ENCODE measurements around the gene BMPR1B. TPM values are rescaled to one million over a fixed set of nuclear protein-coding genes. Genes with fewer than 3 reads are reported as not detected.
A peak's percentile ranks its signal among the peaks of the same experiment; 100 is the strongest.

Gene BMPR1B
- total and polyA plus RNA-seq, 9 of the 15 experiments (the other 6 are each of a cell fraction or from before 2014, with no cell fraction given) = 0.01 TPM; not detected in 8

DNA sequence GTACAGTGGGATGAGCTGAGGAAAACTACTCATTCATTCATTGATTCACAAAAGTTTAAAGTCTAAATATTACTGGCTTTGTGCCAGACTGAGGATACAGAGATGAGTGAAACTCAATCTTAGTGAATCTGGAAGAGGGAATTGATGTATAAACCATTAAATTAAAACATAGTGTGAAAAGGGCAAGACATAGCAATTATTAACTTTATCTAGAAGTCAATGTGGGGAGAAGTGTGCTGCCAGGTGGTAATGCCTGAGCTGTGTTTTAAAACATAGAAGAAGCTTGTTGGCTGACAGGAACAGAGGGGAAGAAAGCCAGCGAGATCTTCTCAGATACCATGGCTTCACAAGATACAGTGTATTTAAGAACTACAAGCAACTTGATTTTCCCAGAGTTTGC is 153.4 kb downstream of the BMPR1B start:
- CTCF ChIA-PET (ENCODE audit: low intra/inter-chr PET ratio) = no interaction called here
- ATAC-seq = no peak
- WGBS (ENCODE audit: insufficient coverage, low coverage, missing lambda C conversion rate) = 0% methylated on average over 1 of the region's 1 CpG

DNA sequence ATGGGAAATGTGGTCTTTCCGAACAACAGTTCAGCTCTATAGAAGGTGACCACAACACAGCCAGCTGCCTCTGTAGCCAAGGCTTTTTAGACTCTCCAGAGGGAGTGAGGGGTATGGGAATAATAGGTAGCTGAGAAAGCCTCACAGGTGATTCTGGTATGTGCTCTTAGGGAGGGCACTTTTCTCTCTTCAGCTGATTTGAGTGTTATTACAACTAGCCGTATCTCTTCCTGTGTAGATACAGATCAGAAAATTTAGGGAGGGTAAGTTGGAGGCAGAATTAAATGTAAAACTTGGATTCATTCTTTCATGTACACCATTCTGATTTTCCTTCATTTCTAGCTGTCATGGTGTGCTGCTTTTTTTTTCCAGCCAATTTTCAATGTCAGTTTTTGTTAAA is 154.9 kb downstream of the BMPR1B start:
- no peaks in the 10 kb centered on the region for H3K9me1 ChIP-seq (ENCODE audit: control insufficient read depth, insufficient read depth, low read length)
- no peak overlapping the region for H3K4me2 ChIP-seq (ENCODE audit: insufficient read depth, low read length)
- no TSS peak for BruUV-seq (replicated peaks)
- TF ChIP-seq ZNF384 (IDR thresholded peaks at IDR 0.05; ENCODE audit: low read depth, low read length) (no peak), SRSF1 (IDR thresholded peaks at IDR 0.05; ENCODE audit: low read depth, low read length) (no peak), TBL1XR1 (IDR thresholded peaks at IDR 0.05; ENCODE audit: low read length in 2 of 2) (no peak), SIX5 (IDR thresholded peaks at IDR 0.05; ENCODE audit: borderline replicate concordance in 1 of 2, insufficient read depth in 1 of 2, low read depth in 1 of 2, low read length in 2 of 2) (no peak), FOXJ2 (tag; IDR thresholded peaks at IDR 0.05) (no peak)
- TF ChIP-seq, protein P1, sequence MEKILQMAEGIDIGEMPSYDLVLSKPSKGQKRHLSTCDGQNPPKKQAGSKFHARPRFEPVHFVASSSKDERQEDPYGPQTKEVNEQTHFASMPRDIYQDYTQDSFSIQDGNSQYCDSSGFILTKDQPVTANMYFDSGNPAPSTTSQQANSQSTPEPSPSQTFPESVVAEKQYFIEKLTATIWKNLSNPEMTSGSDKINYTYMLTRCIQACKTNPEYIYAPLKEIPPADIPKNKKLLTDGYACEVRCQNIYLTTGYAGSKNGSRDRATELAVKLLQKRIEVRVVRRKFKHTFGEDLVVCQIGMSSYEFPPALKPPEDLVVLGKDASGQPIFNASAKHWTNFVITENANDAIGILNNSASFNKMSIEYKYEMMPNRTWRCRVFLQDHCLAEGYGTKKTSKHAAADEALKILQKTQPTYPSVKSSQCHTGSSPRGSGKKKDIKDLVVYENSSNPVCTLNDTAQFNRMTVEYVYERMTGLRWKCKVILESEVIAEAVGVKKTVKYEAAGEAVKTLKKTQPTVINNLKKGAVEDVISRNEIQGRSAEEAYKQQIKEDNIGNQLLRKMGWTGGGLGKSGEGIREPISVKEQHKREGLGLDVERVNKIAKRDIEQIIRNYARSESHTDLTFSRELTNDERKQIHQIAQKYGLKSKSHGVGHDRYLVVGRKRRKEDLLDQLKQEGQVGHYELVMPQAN (IDR thresholded peaks at IDR 0.05; ENCODE audit: borderline replicate concordance) = no peak
- TF ChIP-seq, protein P2, sequence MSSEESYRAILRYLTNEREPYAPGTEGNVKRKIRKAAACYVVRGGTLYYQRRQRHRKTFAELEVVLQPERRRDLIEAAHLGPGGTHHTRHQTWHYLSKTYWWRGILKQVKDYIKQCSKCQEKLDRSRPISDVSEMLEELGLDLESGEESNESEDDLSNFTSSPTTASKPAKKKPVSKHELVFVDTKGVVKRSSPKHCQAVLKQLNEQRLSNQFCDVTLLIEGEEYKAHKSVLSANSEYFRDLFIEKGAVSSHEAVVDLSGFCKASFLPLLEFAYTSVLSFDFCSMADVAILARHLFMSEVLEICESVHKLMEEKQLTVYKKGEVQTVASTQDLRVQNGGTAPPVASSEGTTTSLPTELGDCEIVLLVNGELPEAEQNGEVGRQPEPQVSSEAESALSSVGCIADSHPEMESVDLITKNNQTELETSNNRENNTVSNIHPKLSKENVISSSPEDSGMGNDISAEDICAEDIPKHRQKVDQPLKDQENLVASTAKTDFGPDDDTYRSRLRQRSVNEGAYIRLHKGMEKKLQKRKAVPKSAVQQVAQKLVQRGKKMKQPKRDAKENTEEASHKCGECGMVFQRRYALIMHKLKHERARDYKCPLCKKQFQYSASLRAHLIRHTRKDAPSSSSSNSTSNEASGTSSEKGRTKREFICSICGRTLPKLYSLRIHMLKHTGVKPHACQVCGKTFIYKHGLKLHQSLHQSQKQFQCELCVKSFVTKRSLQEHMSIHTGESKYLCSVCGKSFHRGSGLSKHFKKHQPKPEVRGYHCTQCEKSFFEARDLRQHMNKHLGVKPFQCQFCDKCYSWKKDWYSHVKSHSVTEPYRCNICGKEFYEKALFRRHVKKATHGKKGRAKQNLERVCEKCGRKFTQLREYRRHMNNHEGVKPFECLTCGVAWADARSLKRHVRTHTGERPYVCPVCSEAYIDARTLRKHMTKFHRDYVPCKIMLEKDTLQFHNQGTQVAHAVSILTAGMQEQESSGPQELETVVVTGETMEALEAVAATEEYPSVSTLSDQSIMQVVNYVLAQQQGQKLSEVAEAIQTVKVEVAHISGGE (CRISPR knock-in tag; IDR thresholded peaks at IDR 0.05) = no peak

More for the DNA sequence above, 153.4 kb downstream of the BMPR1B start:
- Histone ChIP-seq H2AFZ (ENCODE audit: low read depth, low read length) (no peak overlapping the region), H3K9me3 (replicated peaks; ENCODE audit: control insufficient read depth, insufficient read depth, low read depth, low read length) (no peaks in the 10 kb centered on the region; the same call in 1 of the 2 replicates), H3K79me2 (ENCODE audit: control insufficient read depth, insufficient read depth, low read length) (no peaks in the 10 kb centered on the region), H4K20me1 (replicated peaks; ENCODE audit: control insufficient read depth, insufficient read depth, low read length) (no peaks in the 10 kb centered on the region), H3K4me2 (ENCODE audit: insufficient read depth, low read length) (no peak overlapping the region), H3K36me3 (ENCODE audit: control insufficient read depth, insufficient read depth, low read length) (no peaks in the 10 kb centered on the region), H3K9me1 (ENCODE audit: control insufficient read depth, insufficient read depth, low read length) (no peaks in the 10 kb centered on the region), H3K4me1 (replicated peaks in 1 of 2; ENCODE audit: control insufficient read depth in 2 of 2, insufficient read depth in 2 of 2, low read length in 2 of 2) (no peaks in the 10 kb centered on the region), H3K27ac (ENCODE audit: extremely low read depth, low read depth, low read length) (no peak overlapping the region), H3K27me3 (ENCODE audit: control insufficient read depth in 2 of 2, insufficient read depth in 2 of 2, low read length in 2 of 2) (peaks cover 0 to 2% of the 10 kb centered on the region in 2 experiments; a peak in 1 of 5 replicates), H3K9ac (ENCODE audit: insufficient read depth in 1 of 2, low read depth in 2 of 2, low read length in 2 of 2) (no peak overlapping the region), H3K4me3 (no peak overlapping the region)
- in situ Hi-C loops (cut with MboI) = no loop called here
- intact Hi-C loops (cut with micrococcal nuclease) = no loop called here
- TF ChIP-seq PTBP1 (IDR thresholded peaks at IDR 0.05; ENCODE audit: low read depth, low read length) (no peak), NFIC (IDR thresholded peaks at IDR 0.05) (peak; percentile 51), TAF7 (tag; IDR thresholded peaks at IDR 0.05) (no peak), ZNF263 (CRISPR knock-in tag; IDR thresholded peaks at IDR 0.05; ENCODE audit: borderline replicate concordance) (no peak), YBX1 (IDR thresholded peaks at IDR 0.05) (no peak), TRIM28 (IDR thresholded peaks at IDR 0.05) (no peak), PHTF2 (CRISPR knock-in tag; IDR thresholded peaks at IDR 0.05) (no peak), ETV5 (CRISPR knock-in tag; IDR thresholded peaks at IDR 0.05; ENCODE audit: low read depth) (no peak)
- no TSS peak for BruUV-seq (replicated peaks)
- POLR2A ChIA-PET = no interaction called here
- FAIRE-seq = no peak
- no peak for DNase-seq (ENCODE audit: extremely low read depth in 1 of 4, low spot score in 3 of 4)

More for the DNA sequence above, 154.9 kb downstream of the BMPR1B start:
- 0% methylated on average over 2 of the region's 2 CpGs for WGBS (ENCODE audit: insufficient coverage, low coverage, missing lambda C conversion rate)
- in situ Hi-C loops (cut with MboI) = no loop called here
- ChIA-PET POLR2A (interaction anchor here (0.7 kb wide), 1 partner anchor 289 kb away, joined by 3 read pairs; no protein-coding TSS in a partner anchor), CTCF (ENCODE audit: low intra/inter-chr PET ratio) (no interaction called here)
- H3K27ac ChIP-seq (ENCODE audit: extremely low read depth, low read depth, low read length) = no peak overlapping the region
- H3K9me3 ChIP-seq (replicated peaks; ENCODE audit: control insufficient read depth, insufficient read depth, low read depth, low read length) = no peaks in the 10 kb centered on the region
- no peak overlapping the region for H2AFZ ChIP-seq (ENCODE audit: low read depth, low read length)
- H3K79me2 ChIP-seq (ENCODE audit: control insufficient read depth, insufficient read depth, low read length) = no peaks in the 10 kb centered on the region
- H3K4me1 ChIP-seq (replicated peaks in 1 of 2; ENCODE audit: control insufficient read depth in 2 of 2, insufficient read depth in 2 of 2, low read length in 2 of 2) = no peaks in the 10 kb centered on the region
- no peak overlapping the region for H3K9ac ChIP-seq (ENCODE audit: insufficient read depth in 1 of 2, low read depth in 2 of 2, low read length in 2 of 2)
- H3K27me3 ChIP-seq (ENCODE audit: control insufficient read depth in 2 of 2, insufficient read depth in 2 of 2, low read length in 2 of 2) = no peaks in the 10 kb centered on the region
- no peak overlapping the region for H3K4me3 ChIP-seq
- DNase-seq (ENCODE audit: extremely low read depth in 1 of 4, low spot score in 3 of 4) (no peak), ATAC-seq (no peak), FAIRE-seq (no peak)
- intact Hi-C loops (cut with micrococcal nuclease) = no loop called here
- H4K20me1 ChIP-seq (replicated peaks; ENCODE audit: control insufficient read depth, insufficient read depth, low read length) = no peaks in the 10 kb centered on the region
- H3K36me3 ChIP-seq (ENCODE audit: control insufficient read depth, insufficient read depth, low read length) = no peaks in the 10 kb centered on the region
